ENCODE results near the gene RAB4B.

- no peak for TF ChIP-seq CTCF (conservative IDR thresholded peaks at IDR 0.05; ENCODE audit: low read length)
- no peak for TF ChIP-seq EZH2phosphoT487 (IDR thresholded peaks at IDR 0.05; ENCODE audit: borderline replicate concordance, low read depth, low read length)
Observed at GRCh38 chr19:40736661-40737060, 41.4 kb upstream of the RAB4B start.

Data from OCI-LY7 (cell line).